ENCODE data around the gene BAIAP2L2.

GRCh38 chr22:38087855-38088254, 22.6 kb downstream of the BAIAP2L2 start:
- TF ChIP-seq CTCF (IDR thresholded peaks at IDR 0.05; ENCODE audit: low read depth, low read length, missing input control), result no peak
- TF ChIP-seq JUND (IDR thresholded peaks at IDR 0.05), result no peak
- TF ChIP-seq HNF4A (conservative IDR thresholded peaks at IDR 0.05), result no peak
- TF ChIP-seq RAD21 (IDR thresholded peaks at IDR 0.05), result no peak
- no peak for TF ChIP-seq TAF1 (conservative IDR thresholded peaks at IDR 0.05)
- no peak for TF ChIP-seq RXRA (IDR thresholded peaks at IDR 0.05)
- no peak for TF ChIP-seq REST (IDR thresholded peaks at IDR 0.05)
- no peak for TF ChIP-seq SP1 (IDR thresholded peaks at IDR 0.05)
